Fibroblast of mammary gland (primary cell): ENCODE measurements around the gene MSH3.
"Not testable (repeated sequence)": the region's sequence is repeated elsewhere in the genome, so short reads cannot be mapped to it uniquely, and the experiment has no call there.

ENCODE experiments used
- DNase-seq: peaks from one replicate; pipeline ENCODE4 v3.0.0-alpha.2; 2010; ENCODE audit warnings: low read depth
- H3K4me3 ChIP-seq: 2 replicates; pipeline ENCODE4 v1.5.1; 2011; ENCODE audit warnings: low read depth, mild to moderate bottlenecking, low read length, moderate library complexity; ENCODE audit not compliant: control insufficient read depth
- TF ChIP-seq, protein P1 (sequence below): conservative IDR thresholded peaks from 2 replicates; pipeline ENCODE4 v1.5.1; 2011; ENCODE audit warnings: low read depth, low read length, inconsistent platforms; ENCODE audit not compliant: control insufficient read depth, insufficient read depth

Gene MSH3

GRCh38 chr5:80820685-80821084 lies 166.2 kb downstream of the MSH3 start:
- H3K4me3 ChIP-seq, result no peak overlapping the region
- no peak for DNase-seq
- TF ChIP-seq, protein P1, sequence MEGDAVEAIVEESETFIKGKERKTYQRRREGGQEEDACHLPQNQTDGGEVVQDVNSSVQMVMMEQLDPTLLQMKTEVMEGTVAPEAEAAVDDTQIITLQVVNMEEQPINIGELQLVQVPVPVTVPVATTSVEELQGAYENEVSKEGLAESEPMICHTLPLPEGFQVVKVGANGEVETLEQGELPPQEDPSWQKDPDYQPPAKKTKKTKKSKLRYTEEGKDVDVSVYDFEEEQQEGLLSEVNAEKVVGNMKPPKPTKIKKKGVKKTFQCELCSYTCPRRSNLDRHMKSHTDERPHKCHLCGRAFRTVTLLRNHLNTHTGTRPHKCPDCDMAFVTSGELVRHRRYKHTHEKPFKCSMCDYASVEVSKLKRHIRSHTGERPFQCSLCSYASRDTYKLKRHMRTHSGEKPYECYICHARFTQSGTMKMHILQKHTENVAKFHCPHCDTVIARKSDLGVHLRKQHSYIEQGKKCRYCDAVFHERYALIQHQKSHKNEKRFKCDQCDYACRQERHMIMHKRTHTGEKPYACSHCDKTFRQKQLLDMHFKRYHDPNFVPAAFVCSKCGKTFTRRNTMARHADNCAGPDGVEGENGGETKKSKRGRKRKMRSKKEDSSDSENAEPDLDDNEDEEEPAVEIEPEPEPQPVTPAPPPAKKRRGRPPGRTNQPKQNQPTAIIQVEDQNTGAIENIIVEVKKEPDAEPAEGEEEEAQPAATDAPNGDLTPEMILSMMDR, result no peak

GRCh38 chr5:80822640-80823039 lies 168.2 kb downstream of the MSH3 start:
- TF ChIP-seq, protein P1, result no peak
- no peak overlapping the region for H3K4me3 ChIP-seq
- DNase-seq, result no peak

GRCh38 chr5:80824159-80824558 lies 169.7 kb downstream of the MSH3 start:
- H3K4me3 ChIP-seq, DNase-seq: not testable (repeated sequence)

DNA sequence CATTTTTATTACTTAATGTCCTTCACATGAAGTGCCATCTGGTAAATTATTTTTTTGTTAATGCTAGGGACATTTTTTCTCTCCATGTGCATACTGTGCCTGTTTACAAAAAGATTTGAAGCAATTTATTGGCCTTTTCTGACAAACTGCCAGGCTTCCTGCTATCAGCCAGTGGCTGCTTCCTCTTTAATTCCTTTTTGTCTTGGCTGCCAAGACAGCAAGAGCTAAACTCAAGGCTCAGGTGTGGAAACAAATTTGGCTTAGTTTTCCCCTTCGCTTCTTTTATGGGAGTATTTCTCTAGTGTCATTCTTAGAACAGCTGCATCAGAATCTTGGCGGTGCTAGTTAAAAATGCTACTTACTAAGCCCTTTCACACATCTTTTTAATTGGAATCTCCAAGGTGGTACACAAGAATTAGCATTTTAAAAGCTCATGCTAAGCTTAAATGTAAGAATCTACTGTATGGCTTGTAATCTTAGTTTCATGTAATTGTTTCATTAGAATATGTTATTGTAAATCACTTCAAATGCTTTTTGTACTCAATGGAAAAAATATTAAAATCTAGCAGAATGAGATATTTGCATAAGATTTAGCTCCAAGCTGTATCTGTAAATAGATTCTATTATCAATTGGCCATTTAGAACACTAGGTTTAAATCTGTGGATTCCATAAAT lies 171.5 kb downstream of the MSH3 start:
- no peak overlapping the region for H3K4me3 ChIP-seq
- no peak for DNase-seq
- TF ChIP-seq, protein P1, result no peak

- no peak overlapping the region for H3K4me3 ChIP-seq
- no peak for DNase-seq
- TF ChIP-seq, protein P1, result no peak
These were observed 180.3 kb downstream of the MSH3 start for GRCh38 chr5:80834710-80835109.

GRCh38 chr5:80835128-80835527 lies 180.7 kb downstream of the MSH3 start:
- H3K4me3 ChIP-seq, result no peak overlapping the region
- TF ChIP-seq, protein P1, result no peak
- no peak for DNase-seq

DNA sequence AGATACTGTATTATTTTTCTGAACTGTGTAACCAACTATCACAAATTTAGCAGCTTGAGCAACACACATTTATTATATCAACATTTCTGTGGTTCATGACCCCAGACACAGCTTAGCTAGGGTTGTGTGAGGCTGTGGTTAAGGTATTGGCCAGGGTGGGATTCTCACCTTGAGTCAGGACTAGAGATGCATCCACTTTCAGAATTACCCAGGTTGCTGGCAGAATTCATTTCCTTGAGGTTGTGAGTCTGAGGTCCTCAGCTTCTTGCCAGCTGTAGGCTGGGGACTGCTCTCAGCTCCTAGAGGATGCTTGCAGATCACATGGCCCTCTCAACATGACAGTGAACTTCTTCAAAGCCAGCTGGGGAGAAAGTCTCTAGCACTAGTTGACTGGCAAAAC lies 183.2 kb downstream of the MSH3 start:
- DNase-seq, result no peak
- TF ChIP-seq, protein P1, result no peak
- no peak overlapping the region for H3K4me3 ChIP-seq

- DNase-seq, result not testable (repeated sequence)
These were observed 186.8 kb downstream of the MSH3 start for GRCh38 chr5:80841026-80841797.

DNA sequence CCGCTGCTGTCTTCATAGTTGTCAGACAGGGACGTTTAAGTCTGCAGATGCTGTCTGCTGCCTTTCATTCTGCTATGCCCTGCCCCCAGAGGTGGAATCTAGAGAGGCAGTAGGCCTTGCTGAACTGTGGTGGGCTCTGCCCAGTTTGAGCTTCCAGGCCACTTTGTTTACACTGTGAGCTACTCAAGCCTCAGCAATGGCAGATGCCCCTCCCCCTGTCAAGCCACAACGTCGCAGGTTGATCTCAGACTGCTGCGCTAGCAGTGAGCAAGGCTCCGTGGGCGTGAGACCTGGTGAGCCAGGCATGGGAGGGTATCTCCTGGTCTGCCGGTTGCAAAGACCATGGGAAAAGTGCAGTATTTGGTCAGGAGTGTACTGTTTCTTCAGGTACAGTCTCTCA lies 192.0 kb downstream of the MSH3 start:
- DNase-seq, H3K4me3 ChIP-seq: not testable (repeated sequence)

More at GRCh38 chr5:80841026-80841797, 186.8 kb downstream of the MSH3 start:
- H3K4me3 ChIP-seq, result not testable (repeated sequence)

DNA sequence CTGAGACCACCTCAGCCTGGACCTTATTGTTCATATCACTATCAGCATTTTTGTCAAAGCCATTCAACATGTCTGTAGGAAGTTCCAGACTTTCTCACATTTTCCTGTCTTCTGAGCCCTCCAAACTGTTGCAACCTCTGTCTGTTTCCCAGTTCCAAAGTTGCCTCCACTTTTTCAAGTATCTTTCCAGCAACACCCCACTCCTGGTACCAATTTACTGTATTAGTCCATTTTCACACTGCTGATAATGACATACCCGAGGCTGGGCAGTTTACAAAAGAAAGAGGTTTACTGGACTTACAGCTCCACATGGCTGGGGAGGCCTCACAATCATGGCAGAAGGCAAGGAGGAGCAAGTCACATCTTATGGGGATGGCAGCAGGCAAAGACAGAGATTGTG lies 195.7 kb downstream of the MSH3 start:
- not testable (repeated sequence) for DNase-seq, H3K4me3 ChIP-seq
